ENCODE data around the gene PPP2R2C. TPM values are rescaled to one million over a fixed set of nuclear protein-coding genes. Genes with fewer than 3 reads are reported as not detected.

PPP2R2C gene
- total and polyA plus RNA-seq, 10 of the 15 experiments (the other 5 are each of a cell fraction or from before 2014, with no cell fraction given) = 0.13 to 0.15 TPM; not detected in 8

DNA sequence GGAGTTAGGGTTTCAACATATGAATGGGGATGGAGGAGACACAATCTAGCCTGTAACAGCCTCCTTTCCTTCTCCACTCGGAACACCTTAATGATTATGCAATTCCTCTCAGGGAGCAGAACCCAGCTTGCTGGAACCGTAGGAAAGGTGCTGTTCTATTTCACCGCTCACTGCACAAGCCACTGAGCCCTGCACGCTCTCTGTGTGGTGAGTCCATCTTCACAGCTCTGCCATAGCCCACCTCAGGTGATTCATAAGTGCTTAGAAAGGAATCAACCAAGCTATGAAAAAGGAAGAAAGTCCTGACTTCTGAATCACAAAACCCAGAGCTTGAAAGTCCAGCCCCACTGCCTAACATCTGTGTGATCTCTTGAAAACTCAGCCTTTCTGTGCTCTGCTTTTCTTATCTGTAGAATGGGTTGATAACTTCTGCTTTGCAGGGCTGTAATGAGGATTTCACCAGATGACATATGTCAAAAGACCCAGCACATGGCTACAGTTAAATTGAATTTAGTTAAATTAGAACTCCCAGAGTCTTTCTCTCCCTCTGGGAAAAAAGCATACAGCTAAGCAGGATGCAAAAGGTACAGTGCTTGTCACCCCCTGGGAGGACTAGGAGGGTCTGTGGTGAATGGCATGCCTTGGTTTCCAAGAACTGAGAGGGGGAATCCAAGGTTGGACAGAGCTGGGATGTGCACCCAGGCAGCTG is 111.2 kb downstream of the PPP2R2C start:
- CTCF ChIA-PET = interaction anchor here (2.2 kb wide), 1 partner anchor 30 kb away, joined by 8 read pairs; no protein-coding TSS in a partner anchor

More for the DNA sequence above, 111.2 kb downstream of the PPP2R2C start:
- Histone ChIP-seq H4K20me1 (ENCODE audit: control insufficient read depth, insufficient read depth) (no peaks in the 10 kb centered on the region), H3K79me2 (ENCODE audit: control insufficient read depth, insufficient read depth, low read length) (no peaks in the 10 kb centered on the region), H3K4me3 (no peak overlapping the region), H3K4me2 (ENCODE audit: control insufficient read depth, insufficient read depth) (no peak overlapping the region), H3K9ac (ENCODE audit: control insufficient read depth, insufficient read depth, low read length) (no peak overlapping the region), H3K9me3 (replicated peaks; ENCODE audit: control insufficient read depth, insufficient read depth, low read length) (no peaks in the 10 kb centered on the region), H3K4me1 (ENCODE audit: control insufficient read depth, insufficient read depth, low read length) (no peaks in the 10 kb centered on the region), H3K27me3 (replicated peaks in 1 of 2; ENCODE audit: control insufficient read depth in 2 of 2, insufficient read depth in 2 of 2, low read length in 1 of 2) (no peaks in the 10 kb centered on the region; a peak in 1 of 4 replicates), H3K27ac (ENCODE audit: control insufficient read depth, insufficient read depth) (no peak overlapping the region), H2AFZ (ENCODE audit: control insufficient read depth, low read depth, low read length) (no peak overlapping the region), H3K36me3 (ENCODE audit: control insufficient read depth in 2 of 2, insufficient read depth in 2 of 2, low read length in 1 of 2) (no peaks in the 10 kb centered on the region)
- ATAC-seq (no peak), DNase-seq (ENCODE audit: low read depth, low spot score) (no peak), FAIRE-seq (no peak)
- ChIA-PET SMC1A (ENCODE audit: uncharacterized antibody, unreplicated experiment) (no interaction called here), RAD21 (ENCODE audit: unreplicated experiment) (no interaction called here), POLR2A (no interaction called here)
- BruUV-seq (replicated peaks) = no TSS peak
- intact Hi-C loops (cut with micrococcal nuclease; ENCODE audit: unreplicated experiment) (no loop called here), in situ Hi-C loops (cut with MboI) (no loop called here)
- no peak for TF ChIP-seq MTA2 (IDR thresholded peaks at IDR 0.05; ENCODE audit: low read depth)
- TF ChIP-seq BACH1 (IDR thresholded peaks at IDR 0.05; ENCODE audit: borderline replicate concordance) = no peak
- TF ChIP-seq SP1 (IDR thresholded peaks at IDR 0.05; ENCODE audit: low read depth, low read length) = no peak
- TF ChIP-seq, protein P1, sequence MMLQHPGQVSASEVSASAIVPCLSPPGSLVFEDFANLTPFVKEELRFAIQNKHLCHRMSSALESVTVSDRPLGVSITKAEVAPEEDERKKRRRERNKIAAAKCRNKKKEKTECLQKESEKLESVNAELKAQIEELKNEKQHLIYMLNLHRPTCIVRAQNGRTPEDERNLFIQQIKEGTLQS (IDR thresholded peaks at IDR 0.05; ENCODE audit: borderline replicate concordance, extremely low read depth, low read depth, low read length) = no peak
- no peak for TF ChIP-seq GABPA (IDR thresholded peaks at IDR 0.05; ENCODE audit: low read depth)
- TF ChIP-seq, protein P2, sequence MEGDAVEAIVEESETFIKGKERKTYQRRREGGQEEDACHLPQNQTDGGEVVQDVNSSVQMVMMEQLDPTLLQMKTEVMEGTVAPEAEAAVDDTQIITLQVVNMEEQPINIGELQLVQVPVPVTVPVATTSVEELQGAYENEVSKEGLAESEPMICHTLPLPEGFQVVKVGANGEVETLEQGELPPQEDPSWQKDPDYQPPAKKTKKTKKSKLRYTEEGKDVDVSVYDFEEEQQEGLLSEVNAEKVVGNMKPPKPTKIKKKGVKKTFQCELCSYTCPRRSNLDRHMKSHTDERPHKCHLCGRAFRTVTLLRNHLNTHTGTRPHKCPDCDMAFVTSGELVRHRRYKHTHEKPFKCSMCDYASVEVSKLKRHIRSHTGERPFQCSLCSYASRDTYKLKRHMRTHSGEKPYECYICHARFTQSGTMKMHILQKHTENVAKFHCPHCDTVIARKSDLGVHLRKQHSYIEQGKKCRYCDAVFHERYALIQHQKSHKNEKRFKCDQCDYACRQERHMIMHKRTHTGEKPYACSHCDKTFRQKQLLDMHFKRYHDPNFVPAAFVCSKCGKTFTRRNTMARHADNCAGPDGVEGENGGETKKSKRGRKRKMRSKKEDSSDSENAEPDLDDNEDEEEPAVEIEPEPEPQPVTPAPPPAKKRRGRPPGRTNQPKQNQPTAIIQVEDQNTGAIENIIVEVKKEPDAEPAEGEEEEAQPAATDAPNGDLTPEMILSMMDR (IDR thresholded peaks at IDR 0.05 in 2 of 3, conservative IDR thresholded peaks at IDR 0.05 in 1 of 3; ENCODE audit: control insufficient read depth in 2 of 3, extremely low read depth in 1 of 3, insufficient read depth in 1 of 3, low read depth in 3 of 3, low read length in 3 of 3) = no peak
- no peak for TF ChIP-seq NR2C1 (IDR thresholded peaks at IDR 0.05)
- TF ChIP-seq ASH2L (IDR thresholded peaks at IDR 0.05; ENCODE audit: borderline replicate concordance, low read depth) = no peak
- TF ChIP-seq, protein P3, sequence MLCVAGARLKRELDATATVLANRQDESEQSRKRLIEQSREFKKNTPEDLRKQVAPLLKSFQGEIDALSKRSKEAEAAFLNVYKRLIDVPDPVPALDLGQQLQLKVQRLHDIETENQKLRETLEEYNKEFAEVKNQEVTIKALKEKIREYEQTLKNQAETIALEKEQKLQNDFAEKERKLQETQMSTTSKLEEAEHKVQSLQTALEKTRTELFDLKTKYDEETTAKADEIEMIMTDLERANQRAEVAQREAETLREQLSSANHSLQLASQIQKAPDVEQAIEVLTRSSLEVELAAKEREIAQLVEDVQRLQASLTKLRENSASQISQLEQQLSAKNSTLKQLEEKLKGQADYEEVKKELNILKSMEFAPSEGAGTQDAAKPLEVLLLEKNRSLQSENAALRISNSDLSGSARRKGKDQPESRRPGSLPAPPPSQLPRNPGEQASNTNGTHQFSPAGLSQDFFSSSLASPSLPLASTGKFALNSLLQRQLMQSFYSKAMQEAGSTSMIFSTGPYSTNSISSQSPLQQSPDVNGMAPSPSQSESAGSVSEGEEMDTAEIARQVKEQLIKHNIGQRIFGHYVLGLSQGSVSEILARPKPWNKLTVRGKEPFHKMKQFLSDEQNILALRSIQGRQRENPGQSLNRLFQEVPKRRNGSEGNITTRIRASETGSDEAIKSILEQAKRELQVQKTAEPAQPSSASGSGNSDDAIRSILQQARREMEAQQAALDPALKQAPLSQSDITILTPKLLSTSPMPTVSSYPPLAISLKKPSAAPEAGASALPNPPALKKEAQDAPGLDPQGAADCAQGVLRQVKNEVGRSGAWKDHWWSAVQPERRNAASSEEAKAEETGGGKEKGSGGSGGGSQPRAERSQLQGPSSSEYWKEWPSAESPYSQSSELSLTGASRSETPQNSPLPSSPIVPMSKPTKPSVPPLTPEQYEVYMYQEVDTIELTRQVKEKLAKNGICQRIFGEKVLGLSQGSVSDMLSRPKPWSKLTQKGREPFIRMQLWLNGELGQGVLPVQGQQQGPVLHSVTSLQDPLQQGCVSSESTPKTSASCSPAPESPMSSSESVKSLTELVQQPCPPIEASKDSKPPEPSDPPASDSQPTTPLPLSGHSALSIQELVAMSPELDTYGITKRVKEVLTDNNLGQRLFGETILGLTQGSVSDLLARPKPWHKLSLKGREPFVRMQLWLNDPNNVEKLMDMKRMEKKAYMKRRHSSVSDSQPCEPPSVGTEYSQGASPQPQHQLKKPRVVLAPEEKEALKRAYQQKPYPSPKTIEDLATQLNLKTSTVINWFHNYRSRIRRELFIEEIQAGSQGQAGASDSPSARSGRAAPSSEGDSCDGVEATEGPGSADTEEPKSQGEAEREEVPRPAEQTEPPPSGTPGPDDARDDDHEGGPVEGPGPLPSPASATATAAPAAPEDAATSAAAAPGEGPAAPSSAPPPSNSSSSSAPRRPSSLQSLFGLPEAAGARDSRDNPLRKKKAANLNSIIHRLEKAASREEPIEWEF (IDR thresholded peaks at IDR 0.05; ENCODE audit: insufficient replicate concordance, low read depth, low read length) = no peak
- TF ChIP-seq HDAC2 (IDR thresholded peaks at IDR 0.05) = no peak
- no peak for TF ChIP-seq STAT3 (IDR thresholded peaks at IDR 0.05; ENCODE audit: low read depth, low read length)
- TF ChIP-seq, protein P4, sequence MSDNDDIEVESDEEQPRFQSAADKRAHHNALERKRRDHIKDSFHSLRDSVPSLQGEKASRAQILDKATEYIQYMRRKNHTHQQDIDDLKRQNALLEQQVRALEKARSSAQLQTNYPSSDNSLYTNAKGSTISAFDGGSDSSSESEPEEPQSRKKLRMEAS (IDR thresholded peaks at IDR 0.05; ENCODE audit: low read depth, low read length) = no peak
- 3% methylated on average over 4 of the region's 4 CpGs for WGBS (ENCODE audit: insufficient coverage, insufficient replicate concordance, low lambda C conversion rate, missing lambda C conversion rate)

Data from GM12878 (cell line).